ENCODE data around the gene HDAC9.

The HDAC9 gene

DNA sequence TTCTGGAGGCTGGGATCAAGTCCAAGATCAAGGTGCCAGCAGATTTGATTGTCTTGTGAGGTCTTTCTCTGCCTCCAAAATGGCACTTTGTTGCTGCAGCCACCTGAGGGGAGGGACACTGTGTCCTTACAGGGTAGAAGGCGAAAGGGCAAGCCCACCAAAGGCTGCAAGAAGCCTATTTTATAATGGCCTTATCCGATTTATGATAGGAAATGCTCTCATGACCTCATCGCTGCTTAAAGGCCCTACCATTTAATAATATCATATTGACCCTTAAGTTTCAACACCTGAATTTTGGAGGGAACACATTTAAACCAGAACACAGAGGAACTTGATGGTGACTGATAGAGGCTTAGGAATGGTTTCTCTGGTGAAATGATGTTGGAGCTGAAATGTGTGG lies 325.4 kb downstream of the HDAC9 start:
- Histone ChIP-seq H3K4me2 (ENCODE audit: low read depth, low read length, poor library complexity, severe bottlenecking) (no peak overlapping the region), H3K9me2 (replicated peaks; ENCODE audit: low read depth, low read length) (no peaks in the 10 kb centered on the region), H3K36me3 (ENCODE audit: insufficient read depth, low read length) (no peaks in the 10 kb centered on the region), H4K20me1 (ENCODE audit: insufficient read depth, low read length, poor library complexity, severe bottlenecking) (no peaks in the 10 kb centered on the region), H3K9me3 (ENCODE audit: insufficient read depth, low read depth, low read length) (no peaks in the 10 kb centered on the region), H3F3A (ENCODE audit: low read depth) (no peaks in the 10 kb centered on the region), H3K27me3 (ENCODE audit: insufficient read depth, low read length, poor library complexity, severe bottlenecking) (no peaks in the 10 kb centered on the region), H3K4me1 (ENCODE audit: insufficient read depth, low read length, poor library complexity, severe bottlenecking) (no peaks in the 10 kb centered on the region), H2AFZ (ENCODE audit: low read length) (no peak overlapping the region), H3K9ac (ENCODE audit: low read depth, low read length, poor library complexity, severe bottlenecking) (no peak overlapping the region), H3K79me2 (ENCODE audit: insufficient read depth, low read length) (no peaks in the 10 kb centered on the region), H3K4me3 (ENCODE audit: low read length, poor library complexity, severe bottlenecking) (no peak overlapping the region)
- TF ChIP-seq EZH2phosphoT487 (IDR thresholded peaks at IDR 0.05; ENCODE audit: borderline replicate concordance): no peak
- no peak for TF ChIP-seq CTCF (conservative IDR thresholded peaks at IDR 0.05; ENCODE audit: low read length)

GRCh38 chr7:18821554-18821953 lies 326.0 kb downstream of the HDAC9 start:
- Histone ChIP-seq H3K36me3 (ENCODE audit: insufficient read depth, low read length) (no peaks in the 10 kb centered on the region), H3F3A (ENCODE audit: low read depth) (no peaks in the 10 kb centered on the region), H3K9me2 (replicated peaks; ENCODE audit: low read depth, low read length) (no peaks in the 10 kb centered on the region), H3K4me2 (ENCODE audit: low read depth, low read length, poor library complexity, severe bottlenecking) (no peak overlapping the region), H3K4me3 (ENCODE audit: low read length, poor library complexity, severe bottlenecking) (no peak overlapping the region), H3K4me1 (ENCODE audit: insufficient read depth, low read length, poor library complexity, severe bottlenecking) (no peaks in the 10 kb centered on the region), H3K79me2 (ENCODE audit: insufficient read depth, low read length) (no peaks in the 10 kb centered on the region), H4K20me1 (ENCODE audit: insufficient read depth, low read length, poor library complexity, severe bottlenecking) (no peaks in the 10 kb centered on the region), H3K9ac (ENCODE audit: low read depth, low read length, poor library complexity, severe bottlenecking) (no peak overlapping the region), H3K9me3 (ENCODE audit: insufficient read depth, low read depth, low read length) (no peaks in the 10 kb centered on the region), H3K27me3 (ENCODE audit: insufficient read depth, low read length, poor library complexity, severe bottlenecking) (no peaks in the 10 kb centered on the region), H2AFZ (ENCODE audit: low read length) (no peak overlapping the region)
- no peak for TF ChIP-seq EZH2phosphoT487 (IDR thresholded peaks at IDR 0.05; ENCODE audit: borderline replicate concordance)
- no peak for TF ChIP-seq CTCF (conservative IDR thresholded peaks at IDR 0.05; ENCODE audit: low read length)

GRCh38 chr7:18824157-18824556 lies 328.6 kb downstream of the HDAC9 start:
- H3K9me3 ChIP-seq (ENCODE audit: insufficient read depth, low read depth, low read length): no peaks in the 10 kb centered on the region
- H3K27me3 ChIP-seq (ENCODE audit: insufficient read depth, low read length, poor library complexity, severe bottlenecking): no peaks in the 10 kb centered on the region
- no peak overlapping the region for H2AFZ ChIP-seq (ENCODE audit: low read length)
- no peaks in the 10 kb centered on the region for H3F3A ChIP-seq (ENCODE audit: low read depth)
- TF ChIP-seq EZH2phosphoT487 (IDR thresholded peaks at IDR 0.05; ENCODE audit: borderline replicate concordance) (no peak), CTCF (conservative IDR thresholded peaks at IDR 0.05; ENCODE audit: low read length) (no peak)
- no peaks in the 10 kb centered on the region for H3K4me1 ChIP-seq (ENCODE audit: insufficient read depth, low read length, poor library complexity, severe bottlenecking)
- H3K36me3 ChIP-seq (ENCODE audit: insufficient read depth, low read length): no peaks in the 10 kb centered on the region
- H3K79me2 ChIP-seq (ENCODE audit: insufficient read depth, low read length): no peaks in the 10 kb centered on the region
- no peak overlapping the region for H3K9ac ChIP-seq (ENCODE audit: low read depth, low read length, poor library complexity, severe bottlenecking)
- no peaks in the 10 kb centered on the region for H4K20me1 ChIP-seq (ENCODE audit: insufficient read depth, low read length, poor library complexity, severe bottlenecking)
- no peak overlapping the region for H3K4me3 ChIP-seq (ENCODE audit: low read length, poor library complexity, severe bottlenecking)
- no peaks in the 10 kb centered on the region for H3K9me2 ChIP-seq (replicated peaks; ENCODE audit: low read depth, low read length)
- H3K4me2 ChIP-seq (ENCODE audit: low read depth, low read length, poor library complexity, severe bottlenecking): no peak overlapping the region

Measured in Loucy (cell line).